Stomach (tissue), 4 donors: ENCODE measurements around the gene LCE7A.

Source experiments
- EP300 ChIP-seq: sonication (generic); formaldehyde crosslinking; IDR thresholded peaks from one replicate; pipeline ENCODE4 v1.6.1; 2017; ENCODE audit warnings: antibody characterized with exemption
- POLR2A ChIP-seq, 4 donors: fragments of 450-650 bp; IDR thresholded peaks; one replicate each; pipeline ENCODE4 v1.6.1; 2016; ENCODE audit warnings: antibody characterized with exemption in 4 of 4, control low read depth in 2 of 4, mild to moderate bottlenecking in 1 of 4, moderate library complexity in 1 of 4
- POLR2AphosphoS5 ChIP-seq, 3 donors: sonication (generic); formaldehyde crosslinking; IDR thresholded peaks; one replicate each; pipeline ENCODE4 v1.6.1; 2016; ENCODE audit warnings: antibody characterized with exemption in 3 of 3
- TF ChIP-seq, protein P1 (sequence below), 7 experiments: fragments of 450-650 bp in 4 of 7; fragments of 200-600 bp in 3 of 7; sonication (generic) in 3 of 7; IDR thresholded peaks; one replicate each; pipeline ENCODE4 v1.5.1; 2016 to 2019; ENCODE audit warnings: antibody characterized with exemption in 7 of 7, control low read depth in 2 of 7, mild to moderate bottlenecking in 1 of 7

DNA sequence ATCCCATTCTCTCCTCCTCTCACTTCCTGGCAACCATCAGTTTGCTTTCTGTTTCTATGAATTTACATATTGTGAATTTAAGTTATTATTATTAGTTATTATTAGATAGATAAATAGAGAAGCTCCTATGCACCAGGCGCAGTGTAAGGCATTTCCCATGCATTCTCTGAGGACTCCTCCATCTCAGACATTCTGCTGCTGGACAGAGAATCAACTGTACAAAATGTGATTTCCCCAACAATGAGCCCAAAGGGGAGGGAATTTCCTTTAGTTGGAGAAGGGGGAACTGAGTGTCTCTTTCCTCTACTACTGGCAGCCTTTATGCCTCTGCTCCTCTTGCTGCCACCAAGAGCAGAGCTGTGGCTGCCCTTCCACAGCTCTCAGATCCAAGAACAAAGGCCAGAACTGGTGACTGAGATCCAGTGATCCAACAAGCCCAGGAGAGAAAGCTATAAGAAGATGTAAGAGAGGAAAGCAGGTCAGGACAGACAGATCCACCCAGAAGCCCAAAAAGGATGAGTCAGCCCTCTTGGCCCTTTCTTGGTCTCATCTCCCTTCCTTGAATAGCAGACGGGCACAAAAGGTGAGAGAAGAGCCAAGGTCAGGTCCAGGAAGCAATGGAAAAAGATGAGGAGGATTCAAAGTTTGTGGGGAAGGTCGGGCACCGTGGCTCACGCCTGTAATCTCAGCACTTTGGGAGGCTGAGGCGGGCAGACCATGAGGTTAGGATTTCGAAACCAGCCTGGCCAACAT is 45.1 kb downstream of the LCE7A start:
- TF ChIP-seq, protein P1, sequence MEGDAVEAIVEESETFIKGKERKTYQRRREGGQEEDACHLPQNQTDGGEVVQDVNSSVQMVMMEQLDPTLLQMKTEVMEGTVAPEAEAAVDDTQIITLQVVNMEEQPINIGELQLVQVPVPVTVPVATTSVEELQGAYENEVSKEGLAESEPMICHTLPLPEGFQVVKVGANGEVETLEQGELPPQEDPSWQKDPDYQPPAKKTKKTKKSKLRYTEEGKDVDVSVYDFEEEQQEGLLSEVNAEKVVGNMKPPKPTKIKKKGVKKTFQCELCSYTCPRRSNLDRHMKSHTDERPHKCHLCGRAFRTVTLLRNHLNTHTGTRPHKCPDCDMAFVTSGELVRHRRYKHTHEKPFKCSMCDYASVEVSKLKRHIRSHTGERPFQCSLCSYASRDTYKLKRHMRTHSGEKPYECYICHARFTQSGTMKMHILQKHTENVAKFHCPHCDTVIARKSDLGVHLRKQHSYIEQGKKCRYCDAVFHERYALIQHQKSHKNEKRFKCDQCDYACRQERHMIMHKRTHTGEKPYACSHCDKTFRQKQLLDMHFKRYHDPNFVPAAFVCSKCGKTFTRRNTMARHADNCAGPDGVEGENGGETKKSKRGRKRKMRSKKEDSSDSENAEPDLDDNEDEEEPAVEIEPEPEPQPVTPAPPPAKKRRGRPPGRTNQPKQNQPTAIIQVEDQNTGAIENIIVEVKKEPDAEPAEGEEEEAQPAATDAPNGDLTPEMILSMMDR (IDR thresholded peaks at IDR 0.05) = no peak
- TF ChIP-seq POLR2AphosphoS5 (IDR thresholded peaks at IDR 0.05) = no peak
- no peak for TF ChIP-seq POLR2A (IDR thresholded peaks at IDR 0.05)
- no peak for TF ChIP-seq EP300
